Lower leg skin (tissue), 3 donors: Measurements from ENCODE around the gene GRIN3A.

ENCODE experiments used
- CTCF ChIP-seq, 3 donors: fragments of 450-650 bp; IDR thresholded peaks; one replicate each; pipeline ENCODE4 v1.5.1; 2016; ENCODE audit warnings: antibody characterized with exemption in 3 of 3, mild to moderate bottlenecking in 3 of 3, moderate library complexity in 2 of 3
- POLR2A ChIP-seq, 2 donors: fragments of 450-650 bp; IDR thresholded peaks; one replicate each; pipeline ENCODE4 v1.6.1; 2016 to 2017; ENCODE audit warnings: antibody characterized with exemption in 2 of 2, mild to moderate bottlenecking in 1 of 2, moderate library complexity in 1 of 2

- no peak for TF ChIP-seq POLR2A (IDR thresholded peaks at IDR 0.05)
- no peak for TF ChIP-seq CTCF (IDR thresholded peaks at IDR 0.05)
Measured at GRCh38 chr9:101629636-101630035, 108.8 kb downstream of the GRIN3A start.
